Ammon's horn (tissue), 1 donor: ENCODE data around the gene MTM1.
A peak's percentile ranks its signal among the peaks of the same experiment; 100 is the strongest.

Source experiments
- DNase-seq: peaks from one replicate; pipeline ENCODE4 v3.0.0-alpha.2; 2016; ENCODE audit warnings: low spot score

Gene MTM1

DNA sequence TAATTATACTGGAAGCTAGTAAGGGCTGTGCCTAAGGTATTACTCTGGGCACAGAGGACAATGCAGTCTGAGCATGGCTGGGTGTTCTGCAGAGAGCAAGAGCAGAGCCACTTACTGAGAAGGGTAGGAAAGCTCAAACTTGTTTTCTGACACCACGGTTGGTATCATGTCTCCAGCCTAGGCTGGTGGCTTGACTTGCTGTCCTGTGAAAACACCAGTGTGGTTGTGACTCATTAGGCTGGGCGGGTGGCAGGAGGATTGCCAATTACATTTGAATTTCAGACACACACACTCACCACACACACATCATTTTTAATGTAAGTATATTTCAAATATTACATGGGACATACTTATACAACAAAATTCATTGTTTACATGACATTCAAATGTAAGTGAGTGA, 19.7 kb upstream of the MTM1 start:
- no peak for DNase-seq

DNA sequence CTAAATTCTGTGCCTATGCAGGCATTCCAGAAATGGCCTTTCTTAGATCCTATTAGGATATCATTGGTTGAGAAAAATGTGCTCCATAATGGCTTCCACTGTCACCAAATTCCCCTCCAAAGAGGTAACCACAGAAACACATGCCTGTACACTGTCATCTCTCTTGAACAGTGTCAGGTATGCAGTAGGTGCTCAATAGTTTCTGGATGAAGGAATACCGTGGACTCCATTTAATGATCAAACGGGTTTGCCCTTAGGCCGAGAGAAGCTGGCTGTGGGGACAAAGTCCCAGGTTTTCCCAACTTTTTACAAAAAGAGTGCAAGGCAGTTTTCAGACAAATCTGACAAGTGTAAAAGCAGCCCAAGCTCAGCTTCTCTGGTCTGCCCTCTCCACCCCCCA, 16.5 kb upstream of the MTM1 start:
- no peak for DNase-seq

DNA sequence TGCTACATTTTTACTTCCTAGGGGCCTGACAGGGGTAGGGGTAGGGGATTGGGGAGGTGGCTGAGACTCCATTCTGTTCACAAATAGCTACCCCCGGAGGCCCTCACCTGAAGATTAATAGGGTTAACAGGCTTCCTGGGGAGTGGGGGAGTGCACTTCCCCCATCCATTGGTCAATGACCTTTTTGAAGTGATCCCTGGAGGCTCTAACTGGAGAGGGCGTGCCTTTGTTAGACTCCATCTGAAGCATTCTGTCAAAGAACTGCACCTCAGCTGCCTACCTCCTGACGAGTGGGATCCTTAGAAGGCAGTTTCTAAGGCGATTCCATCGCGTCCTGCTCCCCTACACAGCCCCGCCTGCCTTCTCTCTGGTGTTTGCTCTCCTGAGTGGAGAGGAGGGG, 10.0 kb upstream of the MTM1 start:
- DNase-seq = no peak

GRCh38 chrX:150564838-150565237, 3.6 kb upstream of the MTM1 start:
- no peak for DNase-seq

GRCh38 chrX:150565551-150565950, 2.9 kb upstream of the MTM1 start:
- no peak for DNase-seq

GRCh38 chrX:150566734-150567182, 1.7 kb upstream of the MTM1 start:
- DNase-seq = peak; percentile 33

DNA sequence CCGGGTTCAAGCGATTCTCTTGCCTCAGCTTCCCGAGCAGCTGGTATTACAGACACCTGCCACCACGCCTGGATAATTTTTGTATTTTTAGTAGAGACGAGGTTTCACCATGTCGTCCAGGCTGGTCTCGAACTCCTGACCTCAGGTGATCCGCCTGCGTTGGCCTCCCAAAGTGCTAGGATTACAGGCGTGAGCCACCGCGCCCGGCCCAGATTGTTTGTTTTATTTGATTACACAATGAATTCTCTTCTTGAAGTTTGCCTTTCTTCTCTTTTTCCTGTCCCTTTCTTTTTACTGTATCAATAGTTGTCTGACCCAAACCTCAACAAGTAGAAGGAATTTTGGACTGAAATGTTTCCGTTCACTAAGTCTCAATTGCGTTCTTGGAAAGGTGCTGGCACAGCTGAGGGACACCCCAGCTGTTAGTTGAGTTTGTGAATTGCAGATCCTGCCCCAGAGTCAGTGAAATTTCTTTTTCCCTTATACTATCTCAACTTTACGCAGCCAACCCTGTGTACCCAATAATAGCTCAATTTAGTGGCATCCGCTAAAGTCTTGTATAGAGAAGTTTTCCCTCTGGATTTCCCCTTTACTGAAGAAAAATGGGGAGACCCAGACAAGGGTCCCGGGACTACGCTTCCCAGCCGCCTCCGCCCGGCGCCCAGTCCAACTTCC, 639 bp upstream of the MTM1 start:
- DNase-seq = no peak

DNA sequence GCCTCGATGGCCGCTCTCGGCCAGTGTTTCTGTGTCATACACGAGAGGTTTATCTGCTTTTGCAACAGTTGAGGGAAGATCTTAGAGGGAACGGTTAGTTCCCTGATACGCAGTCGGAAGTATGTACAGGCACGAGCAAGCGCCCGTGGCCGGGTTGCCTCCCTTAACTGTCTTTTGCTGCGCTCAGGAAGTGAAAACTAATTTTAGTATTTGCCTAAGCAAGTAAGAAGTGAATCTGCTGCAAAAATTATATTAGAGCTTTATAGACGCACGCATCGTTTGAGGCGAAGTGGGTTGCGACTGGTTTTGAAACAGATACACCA, 695 bp downstream of the MTM1 start:
- DNase-seq = no peak

DNA sequence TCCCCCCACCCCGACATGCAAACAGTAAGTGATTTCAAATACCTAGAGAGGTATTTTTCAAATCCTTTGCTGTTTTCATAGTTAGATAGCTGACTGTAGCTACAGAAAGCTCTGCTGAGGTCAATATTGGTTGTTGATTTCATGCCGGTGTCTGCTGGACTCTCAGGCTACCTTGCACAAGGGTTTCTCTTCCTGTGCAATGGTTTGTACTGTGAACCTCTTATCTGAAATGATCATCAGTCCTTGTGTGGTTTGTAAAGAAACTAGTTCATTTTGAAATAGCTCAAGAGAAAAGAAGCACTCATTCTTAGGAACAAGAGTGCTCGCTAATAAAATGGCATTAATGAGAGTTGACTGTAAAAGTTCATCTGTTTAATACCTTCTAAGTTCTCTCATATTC, 2.1 kb downstream of the MTM1 start:
- DNase-seq = no peak

- DNase-seq = no peak
Observed at GRCh38 chrX:150572206-150572605, 3.8 kb downstream of the MTM1 start.

DNA sequence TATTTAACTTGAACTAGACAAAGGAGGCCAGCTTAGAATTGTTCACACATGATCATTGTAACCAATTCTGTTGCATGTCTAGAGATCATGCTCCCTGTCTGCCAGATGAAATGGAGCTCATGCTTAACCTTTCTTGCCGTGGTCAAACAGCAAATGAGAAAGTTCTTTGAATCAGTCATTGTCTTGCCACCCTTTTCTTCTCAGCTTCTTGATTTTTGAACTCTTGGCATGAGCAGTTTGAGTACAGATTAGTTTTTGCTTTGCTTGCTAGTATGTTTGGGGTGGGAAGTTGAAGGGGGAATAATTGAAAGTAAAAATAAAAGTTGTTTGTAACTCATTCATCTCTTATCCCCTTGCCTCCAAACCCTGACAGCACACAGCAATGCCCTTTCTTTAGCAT, 4.7 kb downstream of the MTM1 start:
- no peak for DNase-seq

- DNase-seq = no peak
Observed at GRCh38 chrX:150573702-150574101, 5.3 kb downstream of the MTM1 start.

GRCh38 chrX:150574559-150575418, 6.4 kb downstream of the MTM1 start:
- no peak for DNase-seq

GRCh38 chrX:150575419-150575814, 7.0 kb downstream of the MTM1 start:
- no peak for DNase-seq

DNA sequence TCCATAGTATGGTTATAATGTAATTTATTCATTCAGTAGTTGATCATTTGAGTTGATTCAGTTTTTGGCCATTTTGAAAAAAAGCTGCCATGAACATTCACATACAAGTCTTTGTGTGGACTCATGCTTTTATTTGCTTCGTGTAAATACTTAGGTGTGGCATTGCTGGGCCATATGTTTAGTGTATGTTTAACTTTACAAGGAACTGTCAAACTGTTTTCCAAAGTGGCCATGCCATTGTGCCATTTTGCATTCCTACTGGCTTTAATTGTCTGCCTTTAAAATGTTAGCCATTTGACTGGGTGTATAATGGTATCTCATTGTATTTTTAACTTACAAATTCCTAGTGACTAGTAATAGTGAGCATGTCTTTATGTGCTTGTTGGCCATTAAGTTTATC, 8.8 kb downstream of the MTM1 start:
- DNase-seq = no peak

DNA sequence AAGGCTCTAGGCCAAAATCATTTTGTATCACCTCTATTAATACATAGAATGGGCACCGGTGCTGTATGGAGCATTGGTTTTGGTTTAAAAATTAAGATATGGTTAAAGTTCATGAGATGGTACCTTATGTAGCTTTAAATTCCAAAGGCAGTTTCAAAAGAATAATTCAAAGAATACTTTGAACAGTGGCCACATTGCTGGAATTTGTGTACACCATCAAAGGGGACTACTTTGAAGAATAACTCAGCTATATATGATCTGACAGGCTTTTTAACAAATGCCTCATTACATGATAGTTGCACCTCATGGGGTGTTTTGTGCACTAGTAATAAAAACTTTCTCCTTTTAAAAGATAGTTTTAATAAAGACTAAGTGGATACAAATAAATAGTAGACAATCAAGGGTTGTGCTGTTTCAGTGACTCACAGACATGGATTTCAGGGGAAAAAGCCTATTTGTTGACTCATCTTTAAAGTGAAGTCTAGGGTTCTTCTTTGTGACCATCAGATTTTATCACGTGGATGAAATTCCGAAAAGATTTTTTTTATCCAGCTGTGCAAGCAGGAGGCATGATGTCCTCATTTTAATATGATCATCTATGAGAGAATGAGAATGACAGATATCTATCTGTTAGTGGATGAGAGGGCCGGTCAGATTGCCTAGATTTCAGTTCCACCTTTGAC, 12.8 kb downstream of the MTM1 start:
- no peak for DNase-seq

- no peak for DNase-seq
Observed at GRCh38 chrX:150582338-150582948, 14.0 kb downstream of the MTM1 start.

GRCh38 chrX:150587585-150588503, 19.4 kb downstream of the MTM1 start:
- DNase-seq = no peak

DNA sequence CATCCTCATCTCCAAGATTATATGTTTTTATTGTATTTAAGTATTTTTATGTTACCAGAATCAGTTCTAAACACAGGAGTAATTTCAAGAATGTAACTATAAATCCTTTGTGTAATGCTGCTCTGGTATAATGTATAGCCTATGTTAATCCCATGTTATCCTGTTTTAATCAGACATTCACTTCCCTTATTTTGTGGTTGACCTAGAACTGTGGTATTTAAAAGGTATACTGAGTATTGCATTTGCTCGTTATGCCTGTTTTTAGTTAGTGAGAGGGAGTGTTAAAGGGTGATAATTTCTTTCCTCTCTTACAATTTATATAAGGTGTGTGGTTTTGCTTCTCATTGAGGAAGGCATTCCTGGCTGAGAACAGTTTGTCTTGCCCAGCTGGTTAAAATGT, 26.2 kb downstream of the MTM1 start:
- DNase-seq = no peak

DNA sequence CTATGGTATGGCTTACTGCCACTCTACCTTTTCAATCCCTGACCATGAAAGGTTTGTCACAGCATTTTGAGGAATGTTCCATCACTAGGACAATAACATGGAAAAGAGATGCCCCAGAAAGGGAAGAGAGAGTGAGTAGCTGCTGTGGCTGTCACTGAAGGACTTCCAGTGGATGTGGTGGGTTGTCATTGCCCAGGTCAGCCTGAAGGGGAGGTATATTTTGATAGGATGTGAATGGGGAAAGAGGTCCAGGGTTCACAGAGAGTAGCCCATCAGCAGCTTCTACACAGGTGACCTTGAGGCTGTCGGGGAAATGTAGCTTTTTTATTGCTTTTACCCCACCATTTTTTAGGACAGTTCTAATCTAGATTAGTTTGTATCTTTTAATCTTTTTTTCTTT, 30.8 kb downstream of the MTM1 start:
- DNase-seq = no peak

DNA sequence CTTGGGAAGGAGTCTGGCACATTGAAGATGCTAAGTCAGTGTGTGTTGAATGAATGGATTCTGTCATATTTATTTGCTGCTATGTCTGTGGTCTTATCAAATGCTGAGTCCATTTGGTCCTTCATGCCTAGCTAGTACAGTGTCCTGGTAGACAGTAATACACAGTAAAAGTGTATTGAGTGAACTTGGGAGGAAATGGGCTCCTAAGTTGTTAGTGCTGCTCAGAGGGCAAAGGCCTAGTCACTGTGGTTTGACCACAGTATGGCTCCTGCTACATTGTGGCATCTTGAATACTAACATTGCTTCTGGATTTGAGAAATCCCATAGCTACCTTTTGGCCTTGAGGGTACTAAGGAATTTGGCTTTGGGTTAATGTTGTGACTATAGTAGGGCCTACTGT, 33.9 kb downstream of the MTM1 start:
- DNase-seq = no peak

DNA sequence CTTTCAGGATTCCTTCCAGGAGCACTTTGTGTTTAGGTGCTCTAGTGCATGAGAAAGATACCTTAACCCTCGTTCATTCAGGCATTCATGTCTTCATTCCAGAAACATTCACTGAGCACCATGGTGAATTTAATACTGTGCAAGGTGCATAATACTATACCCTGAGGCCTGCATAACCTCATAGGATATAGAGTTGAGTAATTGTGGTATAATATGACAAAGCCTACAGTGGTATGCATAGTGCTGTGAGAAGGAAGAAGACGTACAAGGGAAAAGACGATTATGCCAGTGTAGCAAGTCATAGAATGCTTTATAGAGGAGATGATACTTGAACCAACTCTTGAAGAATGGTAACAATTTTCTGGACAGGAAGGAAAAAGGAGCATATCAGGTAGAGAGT, 34.3 kb downstream of the MTM1 start:
- DNase-seq = no peak
